ENCODE results near the gene INTS7.

INTS7 gene

DNA sequence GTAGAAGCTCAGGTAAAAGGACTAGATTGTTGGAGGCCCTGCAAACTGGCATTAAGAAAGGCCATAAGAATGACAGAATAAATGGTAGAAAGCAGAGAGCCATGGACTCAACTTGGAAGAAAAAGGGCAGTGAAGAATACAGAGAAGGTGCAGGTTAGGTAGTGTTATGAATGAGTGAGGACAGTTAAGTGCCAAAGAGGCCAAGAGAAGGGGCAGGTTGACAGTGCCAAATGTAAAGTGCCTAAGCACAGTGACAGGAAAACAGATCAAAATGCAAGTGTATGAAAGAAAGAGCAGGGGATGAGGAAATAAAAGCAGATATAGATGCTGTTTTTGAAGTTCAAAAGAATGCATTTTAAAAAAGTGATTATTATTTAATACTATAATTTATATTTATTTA is 43.7 kb downstream of the INTS7 start:
- TF ChIP-seq POLR2AphosphoS5 (IDR thresholded peaks at IDR 0.05; ENCODE audit: low read depth, low read length), result no peak

DNA sequence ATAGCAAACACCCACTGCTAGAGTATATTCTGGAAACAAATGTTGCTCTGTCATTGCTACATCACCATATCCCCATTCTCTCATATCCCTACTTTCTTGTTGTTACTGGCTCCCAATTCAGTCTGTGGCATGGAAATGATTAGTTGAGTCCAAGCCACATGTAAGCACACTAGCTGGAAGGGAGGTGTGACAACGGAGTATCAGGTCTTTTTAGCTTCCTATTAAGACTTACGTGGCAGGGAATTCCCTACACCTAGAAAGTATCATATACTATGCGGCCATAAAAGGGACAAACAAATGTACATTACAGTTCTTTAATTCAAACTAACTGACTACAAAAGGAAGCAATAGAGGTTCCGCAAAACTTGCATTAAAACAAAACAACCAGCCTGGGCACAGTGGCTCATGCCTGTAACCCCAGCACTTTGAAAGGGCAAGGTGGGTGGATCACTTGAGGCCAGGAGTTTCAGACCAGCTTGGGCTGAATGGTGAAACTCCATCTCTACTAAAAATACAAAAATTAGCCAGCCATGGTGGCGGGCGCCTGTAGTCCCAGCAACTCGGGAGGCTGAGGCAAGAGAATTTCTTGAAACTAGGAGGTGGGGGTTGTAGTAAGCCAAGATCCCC is 48.6 kb downstream of the INTS7 start:
- TF ChIP-seq, protein P1, sequence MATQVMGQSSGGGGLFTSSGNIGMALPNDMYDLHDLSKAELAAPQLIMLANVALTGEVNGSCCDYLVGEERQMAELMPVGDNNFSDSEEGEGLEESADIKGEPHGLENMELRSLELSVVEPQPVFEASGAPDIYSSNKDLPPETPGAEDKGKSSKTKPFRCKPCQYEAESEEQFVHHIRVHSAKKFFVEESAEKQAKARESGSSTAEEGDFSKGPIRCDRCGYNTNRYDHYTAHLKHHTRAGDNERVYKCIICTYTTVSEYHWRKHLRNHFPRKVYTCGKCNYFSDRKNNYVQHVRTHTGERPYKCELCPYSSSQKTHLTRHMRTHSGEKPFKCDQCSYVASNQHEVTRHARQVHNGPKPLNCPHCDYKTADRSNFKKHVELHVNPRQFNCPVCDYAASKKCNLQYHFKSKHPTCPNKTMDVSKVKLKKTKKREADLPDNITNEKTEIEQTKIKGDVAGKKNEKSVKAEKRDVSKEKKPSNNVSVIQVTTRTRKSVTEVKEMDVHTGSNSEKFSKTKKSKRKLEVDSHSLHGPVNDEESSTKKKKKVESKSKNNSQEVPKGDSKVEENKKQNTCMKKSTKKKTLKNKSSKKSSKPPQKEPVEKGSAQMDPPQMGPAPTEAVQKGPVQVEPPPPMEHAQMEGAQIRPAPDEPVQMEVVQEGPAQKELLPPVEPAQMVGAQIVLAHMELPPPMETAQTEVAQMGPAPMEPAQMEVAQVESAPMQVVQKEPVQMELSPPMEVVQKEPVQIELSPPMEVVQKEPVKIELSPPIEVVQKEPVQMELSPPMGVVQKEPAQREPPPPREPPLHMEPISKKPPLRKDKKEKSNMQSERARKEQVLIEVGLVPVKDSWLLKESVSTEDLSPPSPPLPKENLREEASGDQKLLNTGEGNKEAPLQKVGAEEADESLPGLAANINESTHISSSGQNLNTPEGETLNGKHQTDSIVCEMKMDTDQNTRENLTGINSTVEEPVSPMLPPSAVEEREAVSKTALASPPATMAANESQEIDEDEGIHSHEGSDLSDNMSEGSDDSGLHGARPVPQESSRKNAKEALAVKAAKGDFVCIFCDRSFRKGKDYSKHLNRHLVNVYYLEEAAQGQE (IDR thresholded peaks at IDR 0.05; ENCODE audit: insufficient read depth in 1 of 2, low read depth in 2 of 2, low read length in 2 of 2), result no peak
- TF ChIP-seq FOXP2 (optimal IDR thresholded peaks at IDR 0.05; ENCODE audit: borderline replicate concordance, extremely low read depth, extremely low read length, insufficient read depth) (no peak), POLR2AphosphoS5 (IDR thresholded peaks at IDR 0.05; ENCODE audit: low read depth, low read length) (no peak), SIN3A (IDR thresholded peaks at IDR 0.05; ENCODE audit: borderline replicate concordance, insufficient read depth, low read length) (no peak), TAF1 (IDR thresholded peaks at IDR 0.05; ENCODE audit: borderline replicate concordance, insufficient read depth, low read length) (no peak)

DNA sequence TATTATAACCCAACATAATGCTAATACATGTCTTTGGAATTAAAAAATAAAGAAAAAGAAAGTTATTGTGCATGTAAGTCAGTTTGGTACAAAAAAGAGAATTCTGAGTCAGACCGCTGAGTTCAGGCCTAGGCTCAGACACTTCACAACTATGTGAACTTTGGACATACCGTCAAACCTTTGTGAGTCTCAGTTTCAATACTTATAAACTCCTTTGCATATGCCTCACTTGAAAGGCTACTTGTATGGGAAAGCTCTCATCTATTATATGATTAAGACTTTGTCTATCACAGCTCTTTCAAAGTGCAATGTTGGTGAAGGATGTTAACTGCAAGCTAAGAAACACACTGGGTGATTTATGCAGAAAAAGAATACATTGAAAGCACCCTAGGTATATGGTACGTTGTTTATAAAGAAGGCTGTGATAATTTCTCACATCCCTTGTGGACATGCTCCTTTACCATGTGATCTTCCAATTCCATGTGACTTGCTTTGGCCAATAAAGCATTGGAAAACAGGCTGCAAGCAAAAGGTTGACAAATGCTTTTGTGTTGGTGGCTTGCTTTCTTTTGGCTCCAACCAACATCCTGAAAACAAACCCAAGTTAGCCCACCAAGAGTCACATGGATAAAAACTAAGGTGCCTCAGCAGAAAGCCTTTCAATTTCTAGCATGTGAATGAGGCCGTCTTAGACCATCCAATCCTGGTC is 49.6 kb downstream of the INTS7 start:
- TF ChIP-seq, protein P1 (IDR thresholded peaks at IDR 0.05; ENCODE audit: insufficient read depth in 1 of 2, low read depth in 2 of 2, low read length in 2 of 2), result no peak
- no peak for TF ChIP-seq SIN3A (IDR thresholded peaks at IDR 0.05; ENCODE audit: borderline replicate concordance, insufficient read depth, low read length)
- TF ChIP-seq TAF1 (IDR thresholded peaks at IDR 0.05; ENCODE audit: borderline replicate concordance, insufficient read depth, low read length), result no peak
- TF ChIP-seq POLR2AphosphoS5 (IDR thresholded peaks at IDR 0.05; ENCODE audit: low read depth, low read length), result no peak
- TF ChIP-seq FOXP2 (optimal IDR thresholded peaks at IDR 0.05; ENCODE audit: borderline replicate concordance, extremely low read depth, extremely low read length, insufficient read depth), result no peak

DNA sequence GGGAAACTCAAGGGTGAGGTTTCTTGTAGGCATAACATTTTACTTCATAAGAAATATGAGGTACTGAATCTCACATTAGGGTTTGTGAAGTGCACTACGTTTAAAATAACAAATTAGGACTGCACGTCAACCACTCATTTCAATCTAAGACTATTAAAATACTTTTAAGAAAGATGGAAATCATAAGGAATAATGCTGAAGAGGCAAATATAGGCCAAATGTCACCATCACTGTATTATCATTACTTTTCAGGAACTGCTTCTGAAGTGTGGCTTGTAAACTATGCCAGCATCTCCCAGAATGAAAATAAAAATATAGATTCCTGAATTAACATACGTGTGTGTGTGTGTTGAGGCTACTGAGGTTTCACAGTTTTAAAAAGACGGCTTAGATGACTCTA is 56.8 kb downstream of the INTS7 start:
- TF ChIP-seq FOXP2 (optimal IDR thresholded peaks at IDR 0.05; ENCODE audit: borderline replicate concordance, extremely low read depth, extremely low read length, insufficient read depth), result no peak
- no peak for TF ChIP-seq TAF1 (IDR thresholded peaks at IDR 0.05; ENCODE audit: borderline replicate concordance, insufficient read depth, low read length)
- no peak for TF ChIP-seq POLR2AphosphoS5 (IDR thresholded peaks at IDR 0.05; ENCODE audit: low read depth, low read length)
- TF ChIP-seq, protein P1 (IDR thresholded peaks at IDR 0.05; ENCODE audit: insufficient read depth in 1 of 2, low read depth in 2 of 2, low read length in 2 of 2), result no peak
- TF ChIP-seq SIN3A (IDR thresholded peaks at IDR 0.05; ENCODE audit: borderline replicate concordance, insufficient read depth, low read length), result no peak

DNA sequence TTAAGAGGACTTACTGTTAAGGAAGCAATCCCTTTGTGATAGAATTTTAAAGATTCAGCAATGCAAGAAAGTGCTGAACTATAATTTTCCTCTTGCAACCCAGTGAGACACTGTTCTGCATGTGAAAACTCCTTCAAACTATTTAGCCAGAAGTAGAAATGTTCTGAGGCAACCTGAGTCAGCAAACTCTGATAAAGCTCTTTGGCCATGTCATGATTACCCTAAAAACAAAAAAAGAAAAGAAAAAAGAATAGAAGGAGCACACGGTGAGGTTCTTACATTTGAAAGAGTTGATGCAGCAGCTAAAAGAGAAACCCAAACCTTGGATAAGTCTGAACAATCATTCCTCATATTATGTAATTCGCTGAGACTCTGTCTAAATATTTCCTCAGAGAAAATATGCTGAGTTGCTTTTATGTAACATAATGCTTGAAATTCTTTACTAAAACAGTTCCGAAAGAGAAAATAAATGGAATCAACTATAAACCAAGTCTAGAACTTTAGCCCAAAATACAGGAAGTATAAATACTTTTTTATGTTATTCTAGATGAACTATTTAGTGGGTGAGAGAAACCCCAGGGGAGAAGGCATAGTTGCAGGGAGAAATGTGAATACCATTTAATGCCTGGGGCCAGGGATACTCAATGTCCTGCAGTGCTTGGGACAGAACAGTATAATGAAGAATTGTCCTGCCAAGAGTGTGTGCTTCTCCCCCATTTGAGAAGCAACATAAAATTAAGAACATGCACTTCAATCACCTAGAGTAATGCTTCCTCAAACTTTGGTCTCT is 60.0 kb downstream of the INTS7 start:
- TF ChIP-seq, protein P1 (IDR thresholded peaks at IDR 0.05; ENCODE audit: insufficient read depth in 1 of 2, low read depth in 2 of 2, low read length in 2 of 2), result no peak
- TF ChIP-seq SIN3A (IDR thresholded peaks at IDR 0.05; ENCODE audit: borderline replicate concordance, insufficient read depth, low read length) (no peak), POLR2AphosphoS5 (IDR thresholded peaks at IDR 0.05; ENCODE audit: low read depth, low read length) (no peak), FOXP2 (optimal IDR thresholded peaks at IDR 0.05; ENCODE audit: borderline replicate concordance, extremely low read depth, extremely low read length, insufficient read depth) (no peak), TAF1 (IDR thresholded peaks at IDR 0.05; ENCODE audit: borderline replicate concordance, insufficient read depth, low read length) (no peak)
